ENCODE data around the gene GSTA2. TPM values are rescaled to one million over a fixed set of nuclear protein-coding genes. Genes with fewer than 3 reads are reported as not detected.
"Not testable (repeated sequence)": the region's sequence is repeated elsewhere in the genome, so short reads cannot be mapped to it uniquely, and the experiment has no call there.

GSTA2 gene
- total RNA-seq, 4 donors from 2014 or later, result not detected

GRCh38 chr6:52712136-52712535 is 51.1 kb downstream of the GSTA2 start:
- Histone ChIP-seq H3K36me3 (no peaks in the 10 kb centered on the region), H3K27ac (no peak overlapping the region), H3K4me3 (no peak overlapping the region), H3K27me3 (no peaks in the 10 kb centered on the region), H3K9me3 (no peaks in the 10 kb centered on the region), H3K4me1 (no peaks in the 10 kb centered on the region)
- intact Hi-C loops (cut with DNase I; ENCODE audit: low total_unique reads) (no loop called here), in situ Hi-C loops (cut with MboI; ENCODE audit: low sequenced_read_pairs in 4 of 4) (no loop called here)
- no peak for ATAC-seq
- TF ChIP-seq CTCF (IDR thresholded peaks at IDR 0.05 in 4 of 5, conservative IDR thresholded peaks at IDR 0.05 in 1 of 5), result no peak
- TF ChIP-seq POLR2A (IDR thresholded peaks at IDR 0.05), result no peak
- DNase-seq, result no peak

GRCh38 chr6:52707963-52708680 is 55.2 kb downstream of the GSTA2 start:
- DNase-seq (no peak), ATAC-seq (no peak)
- no peaks in the 10 kb centered on the region for H3K4me1 ChIP-seq
- in situ Hi-C loops (cut with MboI; ENCODE audit: low sequenced_read_pairs in 4 of 4) (no loop called here), intact Hi-C loops (cut with DNase I; ENCODE audit: low total_unique reads) (no loop called here)
- H3K36me3 ChIP-seq, result no peaks in the 10 kb centered on the region
- H3K27ac ChIP-seq, result no peak overlapping the region
- H3K4me3 ChIP-seq, result no peak overlapping the region
- TF ChIP-seq POLR2A (IDR thresholded peaks at IDR 0.05) (no peak), CTCF (IDR thresholded peaks at IDR 0.05 in 4 of 5, conservative IDR thresholded peaks at IDR 0.05 in 1 of 5) (no peak)
- no peaks in the 10 kb centered on the region for H3K27me3 ChIP-seq
- H3K9me3 ChIP-seq, result no peaks in the 10 kb centered on the region

- no peak for TF ChIP-seq POLR2A (IDR thresholded peaks at IDR 0.05)
- no peak for TF ChIP-seq CTCF (IDR thresholded peaks at IDR 0.05 in 4 of 5, conservative IDR thresholded peaks at IDR 0.05 in 1 of 5)
- Histone ChIP-seq H3K36me3 (no peaks in the 10 kb centered on the region), H3K4me3 (no peak overlapping the region), H3K27me3 (no peaks in the 10 kb centered on the region), H3K4me1 (no peaks in the 10 kb centered on the region), H3K9me3 (no peaks in the 10 kb centered on the region), H3K27ac (no peak overlapping the region)
- no peak for ATAC-seq
- intact Hi-C loops (cut with DNase I; ENCODE audit: low total_unique reads) (no loop called here), in situ Hi-C loops (cut with MboI; ENCODE audit: low sequenced_read_pairs in 4 of 4) (no loop called here)
- DNase-seq, result no peak
These were observed 57.3 kb downstream of the GSTA2 start for GRCh38 chr6:52706001-52706400.

GRCh38 chr6:52704781-52705502 is 58.3 kb downstream of the GSTA2 start:
- in situ Hi-C loops (cut with MboI; ENCODE audit: low sequenced_read_pairs in 4 of 4); H3K4me3 ChIP-seq; H3K27me3 ChIP-seq; H3K4me1 ChIP-seq; H3K27ac ChIP-seq; ATAC-seq; H3K9me3 ChIP-seq; H3K36me3 ChIP-seq; DNase-seq; intact Hi-C loops (cut with DNase I; ENCODE audit: low total_unique reads): not testable (repeated sequence)

- TF ChIP-seq POLR2A (IDR thresholded peaks at IDR 0.05) (no peak), CTCF (IDR thresholded peaks at IDR 0.05 in 4 of 5, conservative IDR thresholded peaks at IDR 0.05 in 1 of 5) (no peak)
- Histone ChIP-seq H3K27me3 (no peaks in the 10 kb centered on the region), H3K4me1 (no peaks in the 10 kb centered on the region), H3K4me3 (no peak overlapping the region), H3K36me3 (no peaks in the 10 kb centered on the region), H3K27ac (no peak overlapping the region), H3K9me3 (no peaks in the 10 kb centered on the region)
- in situ Hi-C loops (cut with MboI; ENCODE audit: low sequenced_read_pairs in 4 of 4), result no loop called here
- intact Hi-C loops (cut with DNase I; ENCODE audit: low total_unique reads), result no loop called here
- ATAC-seq, result no peak
- DNase-seq, result no peak
These were observed 59.2 kb downstream of the GSTA2 start for GRCh38 chr6:52704060-52704459.

Measured in gastrocnemius medialis (tissue), 4 donors.